ENCODE measurements around the gene SMYD3.

DNA sequence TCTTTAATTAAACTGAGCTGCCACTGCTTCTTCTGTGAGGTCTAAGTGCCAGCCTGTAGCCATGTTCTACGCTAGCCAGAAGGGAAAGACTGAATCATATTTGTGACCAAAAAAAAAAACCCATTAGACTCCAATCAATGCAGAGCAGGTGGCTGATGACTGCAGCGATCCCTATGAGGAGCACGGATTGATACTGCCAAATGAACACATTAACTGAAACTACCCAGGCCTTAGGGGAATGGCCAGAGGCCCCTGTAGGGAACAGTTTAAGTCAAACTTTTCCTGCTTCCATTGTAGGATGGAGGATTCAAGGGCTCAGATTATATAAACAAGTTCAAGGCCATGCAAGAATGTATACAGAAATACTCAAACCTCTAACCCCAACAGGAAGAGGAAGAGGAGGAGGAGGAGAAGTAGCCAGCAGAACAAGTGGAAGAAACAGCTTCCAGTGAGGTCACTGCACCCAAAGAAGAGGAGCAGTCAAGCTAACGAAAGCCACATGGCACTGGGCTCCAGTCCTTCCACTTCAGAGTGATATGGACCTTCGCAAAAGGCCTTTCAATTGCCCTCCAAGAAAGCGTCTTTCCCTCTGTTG lies 328.3 kb downstream of the SMYD3 start:
- no peak for TF ChIP-seq POLR2A (IDR thresholded peaks at IDR 0.05; ENCODE audit: low read length)
- TF ChIP-seq ZFP36 (IDR thresholded peaks at IDR 0.05; ENCODE audit: borderline replicate concordance, partially characterized antibody), result no peak
- TF ChIP-seq, protein P1, sequence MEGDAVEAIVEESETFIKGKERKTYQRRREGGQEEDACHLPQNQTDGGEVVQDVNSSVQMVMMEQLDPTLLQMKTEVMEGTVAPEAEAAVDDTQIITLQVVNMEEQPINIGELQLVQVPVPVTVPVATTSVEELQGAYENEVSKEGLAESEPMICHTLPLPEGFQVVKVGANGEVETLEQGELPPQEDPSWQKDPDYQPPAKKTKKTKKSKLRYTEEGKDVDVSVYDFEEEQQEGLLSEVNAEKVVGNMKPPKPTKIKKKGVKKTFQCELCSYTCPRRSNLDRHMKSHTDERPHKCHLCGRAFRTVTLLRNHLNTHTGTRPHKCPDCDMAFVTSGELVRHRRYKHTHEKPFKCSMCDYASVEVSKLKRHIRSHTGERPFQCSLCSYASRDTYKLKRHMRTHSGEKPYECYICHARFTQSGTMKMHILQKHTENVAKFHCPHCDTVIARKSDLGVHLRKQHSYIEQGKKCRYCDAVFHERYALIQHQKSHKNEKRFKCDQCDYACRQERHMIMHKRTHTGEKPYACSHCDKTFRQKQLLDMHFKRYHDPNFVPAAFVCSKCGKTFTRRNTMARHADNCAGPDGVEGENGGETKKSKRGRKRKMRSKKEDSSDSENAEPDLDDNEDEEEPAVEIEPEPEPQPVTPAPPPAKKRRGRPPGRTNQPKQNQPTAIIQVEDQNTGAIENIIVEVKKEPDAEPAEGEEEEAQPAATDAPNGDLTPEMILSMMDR (IDR thresholded peaks at IDR 0.05), result no peak
- TF ChIP-seq NR3C1 (IDR thresholded peaks at IDR 0.05), result no peak
- TF ChIP-seq TP53 (CRISPR knock-in tag; IDR thresholded peaks at IDR 0.05), result no peak
- TF ChIP-seq CBX8 (IDR thresholded peaks at IDR 0.05), result no peak
- no peak for TF ChIP-seq JUN (IDR thresholded peaks at IDR 0.05)
- no peak for TF ChIP-seq SMC3 (IDR thresholded peaks at IDR 0.05)
- no peak for TF ChIP-seq POLR2AphosphoS2 (conservative IDR thresholded peaks at IDR 0.05; ENCODE audit: low read length)
- TF ChIP-seq MYC (IDR thresholded peaks at IDR 0.05; ENCODE audit: borderline replicate concordance, low read length), result no peak
- TF ChIP-seq, protein P2, sequence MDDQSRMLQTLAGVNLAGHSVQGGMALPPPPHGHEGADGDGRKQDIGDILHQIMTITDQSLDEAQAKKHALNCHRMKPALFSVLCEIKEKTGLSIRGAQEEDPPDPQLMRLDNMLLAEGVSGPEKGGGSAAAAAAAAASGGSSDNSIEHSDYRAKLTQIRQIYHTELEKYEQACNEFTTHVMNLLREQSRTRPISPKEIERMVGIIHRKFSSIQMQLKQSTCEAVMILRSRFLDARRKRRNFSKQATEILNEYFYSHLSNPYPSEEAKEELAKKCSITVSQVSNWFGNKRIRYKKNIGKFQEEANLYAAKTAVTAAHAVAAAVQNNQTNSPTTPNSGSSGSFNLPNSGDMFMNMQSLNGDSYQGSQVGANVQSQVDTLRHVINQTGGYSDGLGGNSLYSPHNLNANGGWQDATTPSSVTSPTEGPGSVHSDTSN (IDR thresholded peaks at IDR 0.05), result no peak
- TF ChIP-seq RCOR1 (IDR thresholded peaks at IDR 0.05; ENCODE audit: low read depth, low read length), result no peak
- no peak for TF ChIP-seq HOXB5 (CRISPR knock-in tag; IDR thresholded peaks at IDR 0.05)
- TF ChIP-seq JUNB (IDR thresholded peaks at IDR 0.05), result no peak
